Endothelial cell of umbilical vein (primary cell): ENCODE results near the gene JAKMIP3. TPM values are rescaled to one million over a fixed set of nuclear protein-coding genes. Genes with fewer than 3 reads are reported as not detected.

ENCODE experiments used
- BruUV-seq: library from RNA; stranded (reverse); fragments of 400-500 nt; replicated peaks from 2 replicates; lab custom pipeline; 2021; lab: Mats Ljungman, UMichigan
- CTCF ChIA-PET: fragments of 300-600, 350-600 bp; sonication (Branson Sonifier 250); formaldehyde crosslinking; loops from one replicate; lab custom pipeline; 2021; ENCODE audit warnings: antibody characterized with exemption, inconsistent platforms; lab: Charles Lee
- POLR2A ChIA-PET: fragments of 300-600, 350-600 bp; sonication (Branson Sonifier 250); formaldehyde crosslinking; loops from one replicate; lab custom pipeline; 2021; ENCODE audit warnings: antibody characterized with exemption, inconsistent platforms; lab: Charles Lee
- DNase-seq: peaks from one replicate; pipeline ENCODE4 v3.0.0-alpha.2; 2011; ENCODE audit warnings: low read depth, low spot score
- FAIRE-seq: peaks from 2 replicates; lab custom pipeline; 2011; peaks lifted over from hg19 to GRCh38; lab: Jason Lieb, UNC
- H2AFZ ChIP-seq: 2 replicates; pipeline ENCODE4 v1.6.0; 2012; ENCODE audit warnings: low read depth, low read length, control low read depth, inconsistent platforms
- H3K27ac ChIP-seq: 2 replicates; pipeline ENCODE4 v1.5.1; 2011; ENCODE audit warnings: low read depth, mild to moderate bottlenecking, control low read depth, low read length, moderate library complexity; ENCODE audit not compliant: insufficient read depth
- H3K27me3 ChIP-seq, 2 experiments: 2 replicates each; pipeline versions ENCODE4 v1.6.0 to v1.6.1; 2011; ENCODE audit warnings: low read length in 2 of 2, mixed read lengths in 1 of 2; ENCODE audit not compliant: control insufficient read depth in 2 of 2, insufficient read depth in 2 of 2
- H3K36me3 ChIP-seq, 2 experiments: 2 replicates in 1 of 2; 3 replicates in 1 of 2; pipeline ENCODE4 v1.5.1; 2011; ENCODE audit warnings: low read length in 2 of 2, mild to moderate bottlenecking in 1 of 2, moderate library complexity in 1 of 2; ENCODE audit not compliant: control insufficient read depth in 2 of 2, insufficient read depth in 2 of 2; ENCODE audit errors: extremely low read depth in 1 of 2
- H3K4me1 ChIP-seq: 3 replicates; pipeline ENCODE4 v1.5.1; 2011; ENCODE audit warnings: mild to moderate bottlenecking, low read length; ENCODE audit not compliant: control insufficient read depth, insufficient read depth; ENCODE audit errors: extremely low read depth
- H3K4me2 ChIP-seq: 2 replicates; pipeline ENCODE4 v1.6.1; 2011; ENCODE audit warnings: low read length, control low read depth, mixed read lengths; ENCODE audit not compliant: insufficient read depth
- H3K4me3 ChIP-seq, 3 experiments: fragments of 200-600 bp in 1 of 3; sonication (generic), shearing (Covaris generic) in 1 of 3; replicated peaks in 1 of 3; 2 replicates each; pipeline ENCODE4 v1.5.1; 2011 to 2016; ENCODE audit warnings: control low read depth in 3 of 3, low read length in 3 of 3, mild to moderate bottlenecking in 2 of 3, inconsistent platforms in 1 of 3, low read depth in 1 of 3, moderate library complexity in 1 of 3; ENCODE audit not compliant: insufficient read depth in 1 of 3
- H3K79me2 ChIP-seq: 2 replicates; pipeline ENCODE4 v1.6.0; 2012; ENCODE audit warnings: low read length, inconsistent platforms; ENCODE audit not compliant: control insufficient read depth, insufficient read depth
- H3K9ac ChIP-seq: replicated peaks from 2 replicates; pipeline ENCODE3; 2011; ENCODE audit warnings: low read length, control low read depth; ENCODE audit not compliant: insufficient read depth; ENCODE audit errors: extremely low read depth
- H3K9me1 ChIP-seq: replicated peaks from 3 replicates; pipeline ENCODE4 v1.6.0; 2011; ENCODE audit warnings: mild to moderate bottlenecking, low read length; ENCODE audit not compliant: control insufficient read depth, insufficient read depth; ENCODE audit errors: extremely low read depth
- H3K9me3 ChIP-seq: replicated peaks from 2 replicates; pipeline ENCODE4 v1.5.1; 2012; ENCODE audit warnings: low read length, inconsistent platforms; ENCODE audit not compliant: control insufficient read depth, insufficient read depth
- H4K20me1 ChIP-seq: replicated peaks from 2 replicates; pipeline ENCODE3; 2011; ENCODE audit warnings: mild to moderate bottlenecking, low read length; ENCODE audit not compliant: control insufficient read depth, insufficient read depth; ENCODE audit errors: extremely low read depth
- EZH2 ChIP-seq: IDR thresholded peaks from 2 replicates; pipeline ENCODE4 v1.6.1; 2012; ENCODE audit warnings: borderline replicate concordance, low read depth, mild to moderate bottlenecking, moderate library complexity, low read length, inconsistent platforms; ENCODE audit not compliant: severe bottlenecking
- FOS ChIP-seq: IDR thresholded peaks from 2 replicates; pipeline ENCODE4 v1.6.1; 2011; ENCODE audit warnings: mild to moderate bottlenecking, low read length, moderate library complexity, borderline replicate concordance; ENCODE audit not compliant: insufficient read depth
- GATA2 ChIP-seq: IDR thresholded peaks from 2 replicates; pipeline ENCODE4 v1.7.0; 2011; ENCODE audit warnings: low read depth, mild to moderate bottlenecking, moderate library complexity, mixed read lengths, low read length; ENCODE audit not compliant: insufficient read length, insufficient read depth
- JUN ChIP-seq: IDR thresholded peaks from 2 replicates; pipeline ENCODE4 v1.6.1; 2011; ENCODE audit warnings: borderline replicate concordance, low read depth; ENCODE audit not compliant: insufficient read length, insufficient read depth
- MAX ChIP-seq: IDR thresholded peaks from 2 replicates; pipeline ENCODE4 v1.6.1; 2011; ENCODE audit not compliant: insufficient read depth, insufficient read length
- MYC ChIP-seq: IDR thresholded peaks from one replicate; pipeline ENCODE4 v1.6.1; 2011; ENCODE audit warnings: mild to moderate bottlenecking, low read depth, low read length
- POLR2A ChIP-seq: IDR thresholded peaks from 2 replicates; pipeline ENCODE4 v1.6.1; 2012; ENCODE audit warnings: low read depth, mild to moderate bottlenecking, control low read depth, low read length
- POLR2AphosphoS5 ChIP-seq: IDR thresholded peaks from 2 replicates; pipeline ENCODE4 v1.6.1; 2012; ENCODE audit warnings: low read depth, mild to moderate bottlenecking, control low read depth, low read length, moderate library complexity; ENCODE audit not compliant: insufficient read depth
- dilution Hi-C: fragments of 300-500 bp; cut with MboI; formaldehyde crosslinking; loops from one replicate; pipeline ENCODE4 v1.15.0; 2019; ENCODE audit warnings: low sequenced_read_pairs; ENCODE audit not compliant: extremely low pct_ligation_motif_present
- intact Hi-C: fragments of 100-400 bp; cut with micrococcal nuclease; formaldehyde crosslinking; loops from one replicate; pipeline ENCODE4 v1.10.0; 2022
- polyA plus RNA-seq, 4 experiments: library from polyadenylated mRNA; depleted of rRNA in 3 of 4; stranded (reverse) in 3 of 4; unstranded in 1 of 4; fragments of >200 nt; gene quantifications; 2 replicates each; pipeline versions ENCODE4 v1.2.1 to v1.2.3, GENCODE V29; 2011 to 2012; ENCODE audit warnings: missing spikeins in 1 of 4
- total RNA-seq: library from RNA; stranded (reverse); gene quantifications from 2 replicates; pipeline ENCODE4 v1.2.3, GENCODE V29; 2021
- TF ChIP-seq, protein P1 (sequence below), 2 donors: IDR thresholded peaks; 1 replicate in 1 of 2; 2 replicates in 1 of 2; pipeline ENCODE4 v1.5.1; 2011; ENCODE audit warnings: low read length in 2 of 2, mild to moderate bottlenecking in 2 of 2, moderate library complexity in 2 of 2, control low read depth in 1 of 2, inconsistent platforms in 1 of 2, low read depth in 1 of 2; ENCODE audit not compliant: insufficient read depth in 1 of 2; ENCODE audit errors: extremely low read depth in 1 of 2

Gene JAKMIP3
- total and polyA plus RNA-seq, 2 donors (not counting 3 experiments of a cell fraction or from before 2014, with no cell fraction given), result 0.01 TPM; not detected in 1

- H3K27ac ChIP-seq, result no peak overlapping the region
- ChIA-PET CTCF (no interaction called here), POLR2A (no interaction called here)
- dilution Hi-C loops, result no loop called here
- no peak overlapping the region for H3K4me2 ChIP-seq
- H4K20me1 ChIP-seq, result no peaks in the 10 kb centered on the region
- no peak overlapping the region for H3K4me3 ChIP-seq
- no peaks in the 10 kb centered on the region for H3K79me2 ChIP-seq
- H3K36me3 ChIP-seq, result no peaks in the 10 kb centered on the region
- no peaks in the 10 kb centered on the region for H3K27me3 ChIP-seq
- no peaks in the 10 kb centered on the region for H3K4me1 ChIP-seq
- BruUV-seq, result no TSS peak
- FAIRE-seq (no peak), DNase-seq (no peak)
- no peak for TF ChIP-seq EZH2
- no peak for TF ChIP-seq POLR2A
- TF ChIP-seq, protein P1, sequence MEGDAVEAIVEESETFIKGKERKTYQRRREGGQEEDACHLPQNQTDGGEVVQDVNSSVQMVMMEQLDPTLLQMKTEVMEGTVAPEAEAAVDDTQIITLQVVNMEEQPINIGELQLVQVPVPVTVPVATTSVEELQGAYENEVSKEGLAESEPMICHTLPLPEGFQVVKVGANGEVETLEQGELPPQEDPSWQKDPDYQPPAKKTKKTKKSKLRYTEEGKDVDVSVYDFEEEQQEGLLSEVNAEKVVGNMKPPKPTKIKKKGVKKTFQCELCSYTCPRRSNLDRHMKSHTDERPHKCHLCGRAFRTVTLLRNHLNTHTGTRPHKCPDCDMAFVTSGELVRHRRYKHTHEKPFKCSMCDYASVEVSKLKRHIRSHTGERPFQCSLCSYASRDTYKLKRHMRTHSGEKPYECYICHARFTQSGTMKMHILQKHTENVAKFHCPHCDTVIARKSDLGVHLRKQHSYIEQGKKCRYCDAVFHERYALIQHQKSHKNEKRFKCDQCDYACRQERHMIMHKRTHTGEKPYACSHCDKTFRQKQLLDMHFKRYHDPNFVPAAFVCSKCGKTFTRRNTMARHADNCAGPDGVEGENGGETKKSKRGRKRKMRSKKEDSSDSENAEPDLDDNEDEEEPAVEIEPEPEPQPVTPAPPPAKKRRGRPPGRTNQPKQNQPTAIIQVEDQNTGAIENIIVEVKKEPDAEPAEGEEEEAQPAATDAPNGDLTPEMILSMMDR (IDR thresholded peaks at IDR 0.05; ENCODE audit: extremely low read depth in 1 of 2, insufficient read depth in 1 of 2, low read depth in 1 of 2, low read length in 2 of 2), result no peak
- no peak for TF ChIP-seq MAX
- TF ChIP-seq MYC, result no peak
- no peak for TF ChIP-seq JUN
- TF ChIP-seq GATA2, result no peak
- TF ChIP-seq POLR2AphosphoS5, result no peak
- no peak for TF ChIP-seq FOS
- no peak overlapping the region for H3K9ac ChIP-seq
- no peaks in the 10 kb centered on the region for H3K9me3 ChIP-seq
- intact Hi-C loops, result no loop called here
- H3K9me1 ChIP-seq, result no peaks in the 10 kb centered on the region
- no peak overlapping the region for H2AFZ ChIP-seq
Observed at GRCh38 chr10:132058793-132059759, 6.7 kb upstream of the JAKMIP3 start.
